GM21528 (cell line): ENCODE measurements around the gene AGBL4.

Experiments used
- ATAC-seq: cut with Tn5 transposase; IDR thresholded peaks from one replicate; pipeline ENCODE4 v1.9.1; 2021; ENCODE audit warnings: mild to moderate bottlenecking, moderate library complexity; ENCODE audit not compliant: unreplicated experiment, low FRiP score

The AGBL4 gene

GRCh38 chr1:48571303-48571987, 1452.3 kb downstream of the AGBL4 start:
- ATAC-seq, result no peak

DNA sequence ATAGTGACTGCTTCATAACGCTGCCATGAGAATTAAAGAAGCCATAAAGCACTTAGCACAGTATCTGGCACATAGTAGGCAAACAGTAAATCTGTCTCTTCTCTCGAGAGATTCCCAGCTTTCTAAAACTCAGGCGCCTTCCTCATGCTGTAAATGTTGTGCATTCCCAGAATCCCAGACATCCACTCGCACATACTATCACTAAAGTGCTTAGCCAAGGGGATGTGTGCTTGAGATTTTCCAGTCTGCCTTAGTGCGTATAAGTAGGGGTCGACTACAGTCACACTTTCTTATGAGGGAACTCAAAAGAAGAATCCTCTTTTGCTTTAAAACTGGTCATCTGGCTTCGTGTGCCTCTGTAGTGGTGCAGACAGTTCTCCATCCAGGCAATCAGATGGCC, 1453.2 kb downstream of the AGBL4 start:
- ATAC-seq, result no peak

DNA sequence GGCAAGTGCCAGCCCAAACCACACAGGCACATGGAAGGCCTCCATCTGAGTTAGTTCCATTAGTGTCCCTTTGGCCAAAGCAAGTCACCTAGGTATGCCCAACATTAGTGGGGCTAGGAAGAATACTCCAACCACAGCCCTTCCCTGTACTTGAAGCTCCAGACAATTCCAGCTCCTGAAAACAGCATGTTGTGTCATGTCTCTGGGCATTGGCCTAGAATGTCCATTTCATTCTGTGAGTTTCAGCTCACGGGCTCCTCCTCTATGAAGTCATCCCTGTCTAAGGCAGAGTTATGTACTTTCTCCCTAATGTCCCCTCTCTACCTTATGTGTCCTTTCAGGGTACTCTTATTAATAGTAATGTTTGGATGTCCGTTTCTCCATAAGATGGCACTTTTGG, 1455.3 kb downstream of the AGBL4 start:
- ATAC-seq, result no peak

GRCh38 chr1:48566492-48566891, 1457.3 kb downstream of the AGBL4 start:
- ATAC-seq, result no peak

DNA sequence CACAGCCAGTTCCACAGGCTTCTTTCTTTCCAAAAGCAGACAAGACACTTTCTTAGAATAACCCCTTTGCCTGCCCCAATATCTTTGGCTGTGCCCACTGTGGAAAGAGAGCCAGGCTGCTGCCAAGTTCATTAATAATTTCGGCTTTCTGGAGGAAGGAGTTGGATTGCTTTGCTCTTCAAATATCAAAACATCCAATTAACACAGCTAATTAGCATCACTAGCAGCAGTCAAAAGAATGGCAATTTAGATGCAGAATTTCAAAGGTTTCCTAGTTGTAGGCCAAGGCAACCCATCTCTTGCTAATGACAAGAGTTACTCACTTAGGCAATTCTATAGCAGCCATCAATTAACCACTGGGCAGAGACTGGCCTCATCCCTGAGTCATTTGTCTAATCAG, 1460.7 kb downstream of the AGBL4 start:
- no peak for ATAC-seq

DNA sequence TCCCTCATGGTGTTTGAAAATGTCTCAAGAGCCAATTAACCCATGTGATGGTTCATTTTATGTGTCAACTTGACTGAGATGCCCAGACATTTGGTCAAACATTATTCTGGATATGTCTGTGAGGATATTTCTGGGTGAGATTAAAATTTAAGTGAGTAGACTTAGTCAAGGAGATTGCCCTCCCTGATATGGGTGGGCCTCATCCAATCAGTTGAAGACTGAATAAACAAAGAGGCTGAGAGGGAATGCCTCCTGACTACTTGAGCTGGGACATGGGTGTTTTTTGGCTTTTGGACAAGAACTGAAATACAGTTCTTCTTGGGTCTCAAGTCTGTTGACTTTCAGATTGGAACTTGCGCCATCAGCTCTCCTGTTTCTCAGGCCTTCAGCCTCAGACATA, 1462.3 kb downstream of the AGBL4 start:
- no peak for ATAC-seq

- ATAC-seq, result no peak
Observed at GRCh38 chr1:48560577-48560976, 1463.2 kb downstream of the AGBL4 start.

DNA sequence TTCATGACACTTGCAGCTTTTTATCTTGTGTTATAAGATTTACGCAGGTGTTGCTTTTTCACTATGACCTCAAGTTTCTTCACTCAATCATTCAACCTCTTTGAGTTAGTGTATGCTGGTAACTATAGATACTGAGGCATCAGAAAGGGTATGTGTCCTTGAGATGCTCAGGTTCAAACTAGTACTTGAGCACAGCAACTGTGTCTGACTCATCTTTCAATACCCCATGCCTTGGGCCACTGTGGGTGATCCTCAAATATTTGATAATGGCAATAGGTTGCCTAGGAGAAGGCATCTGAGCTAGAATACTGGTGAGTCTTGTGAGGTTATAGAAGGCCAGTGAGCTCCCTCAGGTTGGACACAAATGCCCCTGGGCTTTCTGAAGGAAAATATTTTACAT, 1463.6 kb downstream of the AGBL4 start:
- ATAC-seq, result no peak

GRCh38 chr1:48558366-48558765, 1465.4 kb downstream of the AGBL4 start:
- ATAC-seq, result no peak

- no peak for ATAC-seq
Observed at GRCh38 chr1:48556186-48556850, 1467.4 kb downstream of the AGBL4 start.

- no peak for ATAC-seq
Observed at GRCh38 chr1:48555271-48555670, 1468.5 kb downstream of the AGBL4 start.

GRCh38 chr1:48552903-48553606, 1470.7 kb downstream of the AGBL4 start:
- no peak for ATAC-seq

DNA sequence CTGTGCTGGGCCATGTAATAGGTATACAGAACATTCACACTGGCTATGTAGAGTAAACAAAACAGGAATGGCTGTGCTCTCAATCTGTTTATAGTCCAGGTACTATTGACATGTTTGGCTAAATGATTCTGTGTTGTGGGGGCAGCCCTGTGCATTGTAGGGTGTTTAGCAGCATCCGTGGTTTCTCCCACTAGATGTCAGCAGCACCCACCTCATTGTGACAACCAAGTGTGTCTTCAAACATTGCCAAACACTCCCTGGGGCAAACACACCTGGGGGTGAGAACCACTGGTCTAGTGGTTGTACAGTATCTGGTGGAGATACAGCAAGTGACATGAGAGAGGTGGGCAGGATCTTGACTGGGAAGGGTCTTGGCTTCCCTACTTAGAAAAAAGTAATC, 1471.3 kb downstream of the AGBL4 start:
- no peak for ATAC-seq

DNA sequence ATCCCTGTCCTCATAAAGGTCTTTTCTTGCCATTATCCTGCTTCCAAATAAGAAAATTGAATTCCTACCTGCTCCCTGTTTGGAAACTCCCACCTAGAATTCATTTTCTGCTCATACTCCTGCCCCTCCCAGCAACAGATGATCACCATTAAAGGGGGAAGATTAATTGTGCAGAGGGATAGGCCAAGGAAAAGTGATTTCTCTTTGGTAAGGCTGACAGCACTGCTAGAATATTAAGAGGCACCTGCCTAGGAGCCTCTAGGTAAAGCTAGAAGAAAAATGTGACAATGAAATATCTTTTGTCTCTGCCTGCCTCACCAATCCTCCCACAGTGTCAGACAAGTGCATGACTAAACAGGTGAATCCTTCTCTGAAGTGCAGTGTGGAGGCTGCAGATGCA, 1474.8 kb downstream of the AGBL4 start:
- ATAC-seq, result no peak

DNA sequence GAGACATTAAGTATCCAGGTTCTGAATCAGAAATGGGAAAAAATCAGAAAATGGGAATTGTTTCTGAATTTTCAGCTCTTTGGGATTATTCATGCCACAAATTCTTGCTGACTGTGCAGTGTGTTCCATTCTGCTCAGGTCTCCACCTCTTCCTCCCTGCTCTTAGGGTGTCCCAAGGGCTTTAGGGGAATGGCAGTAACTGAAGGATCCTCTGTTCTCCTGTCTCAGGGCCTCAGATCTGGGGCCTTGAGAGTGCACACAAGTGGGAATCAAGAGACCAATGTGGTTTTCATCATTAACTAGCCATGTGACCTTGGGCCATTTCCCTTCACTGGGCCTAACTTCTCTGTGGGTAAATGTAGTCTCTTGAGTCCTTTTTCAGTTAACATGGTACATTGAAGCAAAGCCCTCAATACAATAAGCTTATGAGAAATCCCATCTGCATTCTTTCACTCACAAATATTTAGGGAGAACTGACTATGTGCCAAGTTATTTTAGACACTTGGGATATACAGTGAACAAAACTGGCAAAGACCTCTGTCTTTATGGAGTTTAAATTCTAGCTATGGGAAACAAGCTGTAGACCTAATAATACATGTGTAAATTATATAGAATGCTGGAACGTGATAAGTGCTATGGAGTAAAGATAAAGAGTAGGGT, 1476.1 kb downstream of the AGBL4 start:
- no peak for ATAC-seq

- no peak for ATAC-seq
Observed at GRCh38 chr1:48543854-48544253, 1479.9 kb downstream of the AGBL4 start.

GRCh38 chr1:48540587-48540986, 1483.2 kb downstream of the AGBL4 start:
- no peak for ATAC-seq

- no peak for ATAC-seq
Observed at GRCh38 chr1:48536477-48536876, 1487.3 kb downstream of the AGBL4 start.

GRCh38 chr1:48532976-48533375, 1490.8 kb downstream of the AGBL4 start:
- no peak for ATAC-seq

GRCh38 chr1:48530727-48531351, 1492.9 kb downstream of the AGBL4 start:
- ATAC-seq, result no peak

- ATAC-seq, result no peak
Observed at GRCh38 chr1:48527051-48527450, 1496.7 kb downstream of the AGBL4 start.
